ENCODE measurements around the gene TTC9. TPM values are rescaled to one million over a fixed set of nuclear protein-coding genes. Genes with fewer than 3 reads are reported as not detected.

The TTC9 gene
- total and polyA plus RNA-seq, 4 donors: 0.09 to 0.98 (median 0.45) TPM

DNA sequence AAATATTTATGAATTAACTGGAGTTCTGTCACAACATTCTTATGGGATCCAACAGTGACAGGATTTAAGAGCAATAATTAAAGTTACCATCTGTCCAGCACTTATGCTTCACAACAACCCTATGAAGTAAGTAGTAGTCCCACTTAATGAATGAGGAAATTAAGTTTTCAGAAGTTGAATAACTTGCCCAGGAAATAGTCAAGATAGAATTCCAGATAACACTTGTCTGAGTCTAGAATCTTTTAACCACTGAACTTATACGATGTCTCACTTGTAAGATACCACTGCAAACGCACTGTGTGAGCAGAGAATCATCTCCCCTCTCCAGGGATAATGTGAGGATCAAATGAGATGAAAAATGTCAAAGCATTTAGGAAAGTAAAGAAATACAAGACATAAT lies 3.3 kb upstream of the TTC9 start:
- Histone ChIP-seq H3K36me3 (ENCODE audit: control insufficient read depth in 4 of 4, insufficient read depth in 3 of 4, low read depth in 1 of 4, low read length in 3 of 4) (no peaks in the 10 kb centered on the region), H3K9ac (ENCODE audit: low read depth in 1 of 2, low read length in 2 of 2) (no peak overlapping the region), H3K27ac (ENCODE audit: low read depth in 1 of 2, low read length in 2 of 2) (no peak overlapping the region), H3K9me3 (ENCODE audit: control insufficient read depth in 4 of 4, low read length in 3 of 4) (peaks cover 0 to 9% (median 0%) of the 10 kb centered on the region in 4 donors), H3K4me1 (ENCODE audit: control insufficient read depth in 4 of 4, insufficient read depth in 4 of 4, low read length in 3 of 4) (peaks cover 3 to 15% (median 11%) of the 10 kb centered on the region in 4 donors), H3K4me3 (ENCODE audit: low read depth in 1 of 3, low read length in 3 of 3) (no peak overlapping the region), H3K27me3 (ENCODE audit: control insufficient read depth in 4 of 4, insufficient read depth in 4 of 4, low read length in 3 of 4) (peaks cover 0 to 5% (median 0%) of the 10 kb centered on the region in 4 donors)
- DNase-seq (ENCODE audit: low spot score): no peak
- no peak for TF ChIP-seq YY1 (IDR thresholded peaks at IDR 0.05)
- no peak for TF ChIP-seq EGR1 (IDR thresholded peaks at IDR 0.05; ENCODE audit: low read depth in 2 of 2)
- TF ChIP-seq HNF4A (conservative IDR thresholded peaks at IDR 0.05): no peak
- WGBS: 75% methylated on average over 2 of the region's 2 CpGs

DNA sequence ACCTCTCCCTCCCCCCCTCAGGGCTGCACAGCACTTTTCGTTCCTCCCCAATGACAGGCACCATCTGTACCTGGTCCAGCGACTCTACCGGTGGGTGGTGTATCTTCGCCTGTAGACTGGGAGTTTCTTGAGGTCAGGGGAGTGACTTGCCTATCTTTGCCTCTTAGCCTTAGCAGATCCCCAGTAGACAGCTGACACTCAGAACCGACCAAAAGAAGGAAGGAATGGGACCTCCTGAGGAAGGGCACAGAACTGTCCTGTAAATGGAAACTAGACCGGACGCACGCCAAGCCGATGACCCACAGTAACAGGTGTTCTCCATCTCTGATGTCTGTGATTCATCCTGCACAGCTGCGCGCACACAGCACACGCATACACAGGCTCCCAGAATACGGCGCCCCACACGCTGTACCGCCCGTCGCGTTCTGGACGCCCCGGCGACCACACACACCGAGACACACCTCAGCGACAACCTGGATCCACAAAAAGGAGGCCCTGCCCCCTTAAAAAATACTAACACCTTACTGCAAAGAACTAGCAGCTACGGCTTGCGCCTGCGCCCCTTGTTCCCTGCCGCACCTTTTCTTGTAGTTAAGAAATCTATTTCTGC lies 673 bp upstream of the TTC9 start:
- Histone ChIP-seq H3K36me3 (ENCODE audit: control insufficient read depth in 4 of 4, insufficient read depth in 3 of 4, low read depth in 1 of 4, low read length in 3 of 4) (no peaks in the 10 kb centered on the region), H3K9me3 (ENCODE audit: control insufficient read depth in 4 of 4, low read length in 3 of 4) (peaks cover 0 to 3% (median 0%) of the 10 kb centered on the region in 4 donors), H3K4me3 (ENCODE audit: low read depth in 1 of 3, low read length in 3 of 3) (peak overlapping the region; percentile 7 to 87 (median 37)), H3K4me1 (ENCODE audit: control insufficient read depth in 4 of 4, insufficient read depth in 4 of 4, low read length in 3 of 4) (peaks cover 3 to 15% (median 11%) of the 10 kb centered on the region in 4 donors), H3K27me3 (ENCODE audit: control insufficient read depth in 4 of 4, insufficient read depth in 4 of 4, low read length in 3 of 4) (peaks cover 0 to 5% (median 0%) of the 10 kb centered on the region in 4 donors), H3K9ac (ENCODE audit: low read depth in 1 of 2, low read length in 2 of 2) (no peak overlapping the region), H3K27ac (ENCODE audit: low read depth in 1 of 2, low read length in 2 of 2) (no peak overlapping the region)
- TF ChIP-seq, protein P1, sequence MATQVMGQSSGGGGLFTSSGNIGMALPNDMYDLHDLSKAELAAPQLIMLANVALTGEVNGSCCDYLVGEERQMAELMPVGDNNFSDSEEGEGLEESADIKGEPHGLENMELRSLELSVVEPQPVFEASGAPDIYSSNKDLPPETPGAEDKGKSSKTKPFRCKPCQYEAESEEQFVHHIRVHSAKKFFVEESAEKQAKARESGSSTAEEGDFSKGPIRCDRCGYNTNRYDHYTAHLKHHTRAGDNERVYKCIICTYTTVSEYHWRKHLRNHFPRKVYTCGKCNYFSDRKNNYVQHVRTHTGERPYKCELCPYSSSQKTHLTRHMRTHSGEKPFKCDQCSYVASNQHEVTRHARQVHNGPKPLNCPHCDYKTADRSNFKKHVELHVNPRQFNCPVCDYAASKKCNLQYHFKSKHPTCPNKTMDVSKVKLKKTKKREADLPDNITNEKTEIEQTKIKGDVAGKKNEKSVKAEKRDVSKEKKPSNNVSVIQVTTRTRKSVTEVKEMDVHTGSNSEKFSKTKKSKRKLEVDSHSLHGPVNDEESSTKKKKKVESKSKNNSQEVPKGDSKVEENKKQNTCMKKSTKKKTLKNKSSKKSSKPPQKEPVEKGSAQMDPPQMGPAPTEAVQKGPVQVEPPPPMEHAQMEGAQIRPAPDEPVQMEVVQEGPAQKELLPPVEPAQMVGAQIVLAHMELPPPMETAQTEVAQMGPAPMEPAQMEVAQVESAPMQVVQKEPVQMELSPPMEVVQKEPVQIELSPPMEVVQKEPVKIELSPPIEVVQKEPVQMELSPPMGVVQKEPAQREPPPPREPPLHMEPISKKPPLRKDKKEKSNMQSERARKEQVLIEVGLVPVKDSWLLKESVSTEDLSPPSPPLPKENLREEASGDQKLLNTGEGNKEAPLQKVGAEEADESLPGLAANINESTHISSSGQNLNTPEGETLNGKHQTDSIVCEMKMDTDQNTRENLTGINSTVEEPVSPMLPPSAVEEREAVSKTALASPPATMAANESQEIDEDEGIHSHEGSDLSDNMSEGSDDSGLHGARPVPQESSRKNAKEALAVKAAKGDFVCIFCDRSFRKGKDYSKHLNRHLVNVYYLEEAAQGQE (IDR thresholded peaks at IDR 0.05): no peak
- no peak for TF ChIP-seq SP1 (IDR thresholded peaks at IDR 0.05)
- no peak for TF ChIP-seq NR2F2 (IDR thresholded peaks at IDR 0.05)
- TF ChIP-seq TAF1 (conservative IDR thresholded peaks at IDR 0.05): no peak
- TF ChIP-seq HNF4A (conservative IDR thresholded peaks at IDR 0.05): no peak
- no peak for TF ChIP-seq ATF3 (IDR thresholded peaks at IDR 0.05)
- no peak for TF ChIP-seq RXRA (IDR thresholded peaks at IDR 0.05)
- TF ChIP-seq HNF4G (IDR thresholded peaks at IDR 0.05): no peak
- no peak for TF ChIP-seq MAX (IDR thresholded peaks at IDR 0.05)
- no peak for DNase-seq (ENCODE audit: low spot score)
- 2% methylated on average over 28 of the region's 28 CpGs for WGBS

- 11% methylated on average over 51 of the region's 51 CpGs for WGBS
- DNase-seq (ENCODE audit: low spot score): no peak
- TF ChIP-seq ATF3 (IDR thresholded peaks at IDR 0.05) (no peak), EGR1 (IDR thresholded peaks at IDR 0.05; ENCODE audit: low read depth in 2 of 2) (no peak), SP1 (IDR thresholded peaks at IDR 0.05) (no peak)
- Histone ChIP-seq H3K4me1 (ENCODE audit: control insufficient read depth in 4 of 4, insufficient read depth in 4 of 4, low read length in 3 of 4) (peaks cover 3 to 15% (median 11%) of the 10 kb centered on the region in 4 donors), H3K36me3 (ENCODE audit: control insufficient read depth in 4 of 4, insufficient read depth in 3 of 4, low read depth in 1 of 4, low read length in 3 of 4) (no peaks in the 10 kb centered on the region), H3K27me3 (ENCODE audit: control insufficient read depth in 4 of 4, insufficient read depth in 4 of 4, low read length in 3 of 4) (peaks cover 0 to 5% (median 0%) of the 10 kb centered on the region in 4 donors), H3K27ac (ENCODE audit: low read depth in 1 of 2, low read length in 2 of 2) (no peak overlapping the region), H3K9me3 (ENCODE audit: control insufficient read depth in 4 of 4, low read length in 3 of 4) (no peaks in the 10 kb centered on the region), H3K9ac (ENCODE audit: low read depth in 1 of 2, low read length in 2 of 2) (no peak overlapping the region), H3K4me3 (ENCODE audit: low read depth in 1 of 3, low read length in 3 of 3) (peak overlapping the region; percentile 45 to 87 (median 62))
Observed at GRCh38 chr14:70642303-70643235, 853 bp downstream of the TTC9 start.

All from liver (tissue), 9 donors.